H9 (cell line): ENCODE measurements around the gene FIBP. TPM values are rescaled to one million over a fixed set of nuclear protein-coding genes. Genes with fewer than 3 reads are reported as not detected.
A peak's percentile ranks its signal among the peaks of the same experiment; 100 is the strongest.

ENCODE experiments used
- DNase-seq: peaks from one replicate; pipeline ENCODE4 v3.0.0-alpha.2; 2017
- H2AFZ ChIP-seq: one replicate; pipeline ENCODE4 v1.6.1; 2013; ENCODE audit warnings: mild to moderate bottlenecking, low read length, control low read depth, moderate library complexity
- H2AK5ac ChIP-seq: 2 replicates; pipeline ENCODE4 v1.6.1; 2013; ENCODE audit warnings: low read length, control low read depth, mixed read lengths; ENCODE audit not compliant: insufficient read length
- H2BK120ac ChIP-seq: one replicate; pipeline ENCODE4 v1.6.1; 2013; ENCODE audit warnings: low read depth, mild to moderate bottlenecking, low read length, control low read depth, inconsistent platforms; ENCODE audit not compliant: poor library complexity, severe bottlenecking
- H2BK12ac ChIP-seq: 2 replicates; pipeline ENCODE4 v1.6.1; 2013; ENCODE audit warnings: low read length, control low read depth, mixed read lengths, low read depth; ENCODE audit not compliant: insufficient read length
- H2BK15ac ChIP-seq: 2 replicates; pipeline ENCODE4 v1.6.1; 2013; ENCODE audit warnings: low read depth, low read length, control low read depth
- H2BK20ac ChIP-seq: one replicate; pipeline ENCODE4 v1.6.1; 2013; ENCODE audit warnings: low read depth, mild to moderate bottlenecking, low read length, control low read depth, inconsistent platforms; ENCODE audit not compliant: poor library complexity, severe bottlenecking
- H2BK5ac ChIP-seq: 2 replicates; pipeline ENCODE4 v1.6.1; 2013; ENCODE audit warnings: low read length, control low read depth, mixed read lengths; ENCODE audit not compliant: insufficient read length
- H3K14ac ChIP-seq: 2 replicates; pipeline ENCODE4 v1.6.1; 2013; ENCODE audit warnings: low read length, control low read depth; ENCODE audit not compliant: insufficient read depth
- H3K18ac ChIP-seq: 2 replicates; pipeline ENCODE4 v1.6.1; 2013; ENCODE audit warnings: low read depth, mild to moderate bottlenecking, mixed read lengths, low read length, control low read depth; ENCODE audit not compliant: insufficient read length
- H3K23ac ChIP-seq: 2 replicates; pipeline ENCODE4 v1.6.1; 2013; ENCODE audit warnings: low read length, control low read depth, mixed read lengths, low read depth; ENCODE audit not compliant: insufficient read length
- H3K23me2 ChIP-seq: 2 replicates; pipeline ENCODE4 v1.6.1; 2013; ENCODE audit warnings: low read depth, mild to moderate bottlenecking, mixed read lengths, low read length, control low read depth; ENCODE audit not compliant: insufficient read length, poor library complexity, severe bottlenecking
- H3K27ac ChIP-seq: 2 replicates; pipeline ENCODE4 v1.5.1; 2013; ENCODE audit warnings: low read length, control low read depth, mixed read lengths, low read depth; ENCODE audit not compliant: insufficient read length
- H3K27me3 ChIP-seq: 2 replicates; pipeline ENCODE4 v1.6.1; 2013; ENCODE audit warnings: low read length, control low read depth, inconsistent platforms; ENCODE audit not compliant: insufficient read depth
- H3K4ac ChIP-seq: 2 replicates; pipeline ENCODE4 v1.6.1; 2013; ENCODE audit warnings: low read depth, mild to moderate bottlenecking, control low read depth, inconsistent platforms, low read length, moderate library complexity
- H3K4me1 ChIP-seq: 2 replicates; pipeline ENCODE4 v1.6.1; 2013; ENCODE audit warnings: low read length, control low read depth, inconsistent platforms; ENCODE audit not compliant: insufficient read depth
- H3K4me2 ChIP-seq: 2 replicates; pipeline ENCODE4 v1.6.1; 2013; ENCODE audit warnings: low read length, control low read depth, mixed read lengths; ENCODE audit not compliant: insufficient read length, insufficient read depth
- H3K56ac ChIP-seq: 2 replicates; pipeline ENCODE4 v1.6.1; 2013; ENCODE audit warnings: low read depth, mild to moderate bottlenecking, mixed read lengths, low read length, control low read depth; ENCODE audit not compliant: insufficient read length
- H3K79me1 ChIP-seq: 2 replicates; pipeline ENCODE4 v1.6.1; 2013; ENCODE audit warnings: low read depth, mild to moderate bottlenecking, moderate library complexity, low read length, control low read depth, inconsistent platforms; ENCODE audit not compliant: insufficient read depth, poor library complexity, severe bottlenecking
- H3K79me2 ChIP-seq: 2 replicates; pipeline ENCODE4 v1.6.1; 2013; ENCODE audit warnings: low read length, control low read depth, inconsistent platforms; ENCODE audit not compliant: insufficient read depth
- H3K9ac ChIP-seq: 2 replicates; pipeline ENCODE4 v1.6.1; 2013; ENCODE audit warnings: low read length, control low read depth, mixed read lengths; ENCODE audit not compliant: insufficient read length; ENCODE audit errors: extremely low read depth
- H3K9me3 ChIP-seq: one replicate; pipeline ENCODE4 v1.6.1; 2013; ENCODE audit warnings: low read depth, low read length, inconsistent platforms; ENCODE audit not compliant: control insufficient read depth
- H3T11ph ChIP-seq: one replicate; pipeline ENCODE4 v1.6.1; 2013; ENCODE audit warnings: mild to moderate bottlenecking, low read length, control low read depth, inconsistent platforms
- H4K20me1 ChIP-seq: one replicate; pipeline ENCODE4 v1.6.1; 2013; ENCODE audit not compliant: control insufficient read depth, insufficient read length, insufficient read depth
- H4K5ac ChIP-seq: 2 replicates; pipeline ENCODE4 v1.6.1; 2013; ENCODE audit warnings: low read depth, mild to moderate bottlenecking, mixed read lengths, low read length, control low read depth; ENCODE audit not compliant: insufficient read length
- H4K8ac ChIP-seq: replicated peaks from 2 replicates; pipeline ENCODE4 v1.6.1; 2013; ENCODE audit warnings: low read length, control low read depth, mixed read lengths, low read depth; ENCODE audit not compliant: insufficient read length
- H4K91ac ChIP-seq: 2 replicates; pipeline ENCODE4 v1.6.1; 2013; ENCODE audit warnings: low read depth, mild to moderate bottlenecking, moderate library complexity, mixed read lengths, low read length, control low read depth; ENCODE audit not compliant: insufficient read length
- H3K27ac Mint-ChIP-seq, 3 experiments: 2 replicates in 2 of 3; 3 replicates in 1 of 3; pipeline ENCODE4 v1.8.0; 2020 to 2021; ENCODE audit warnings: mixed read lengths in 3 of 3, mild to moderate bottlenecking in 1 of 3, moderate library complexity in 1 of 3
- H3K27me3 Mint-ChIP-seq: 2 replicates; pipeline ENCODE4 v1.8.0; 2021; ENCODE audit warnings: low read depth, mild to moderate bottlenecking, moderate library complexity, mixed read lengths
- H3K36me3 Mint-ChIP-seq, 3 experiments: 2 replicates in 2 of 3; 3 replicates in 1 of 3; pipeline ENCODE4 v1.8.0; 2020 to 2021; ENCODE audit warnings: low read depth in 3 of 3, mixed read lengths in 3 of 3; ENCODE audit not compliant: insufficient read depth in 1 of 3
- H3K4me1 Mint-ChIP-seq, 2 experiments: 2 replicates each; pipeline ENCODE4 v1.8.0; 2020; ENCODE audit warnings: mixed read lengths in 2 of 2
- H3K4me3 Mint-ChIP-seq, 2 experiments: 2 replicates in 1 of 2; 3 replicates in 1 of 2; pipeline ENCODE4 v1.8.0; 2020 to 2021; ENCODE audit warnings: mild to moderate bottlenecking in 2 of 2, mixed read lengths in 2 of 2, moderate library complexity in 1 of 2
- H3K9me3 Mint-ChIP-seq, 2 experiments: 2 replicates in 1 of 2; 3 replicates in 1 of 2; pipeline ENCODE4 v1.8.0; 2020; ENCODE audit warnings: mild to moderate bottlenecking in 2 of 2, mixed read lengths in 2 of 2, moderate library complexity in 1 of 2
- CTCF ChIP-seq: fragments of 200-600 bp; sonication (generic); conservative IDR thresholded peaks from 3 replicates; pipeline ENCODE4 v1.8.0; 2021; ENCODE audit warnings: antibody characterized with exemption, mild to moderate bottlenecking
- WGBS: extraction: QIAGEN DNeasy Blood & Tissue Kit; methylation state at CpG from one replicate; pipeline ENCODE4 v1.1.7; 2013; ENCODE audit warnings: missing lambda C conversion rate, low lambda C conversion rate, mixed read lengths; ENCODE audit not compliant: insufficient read length; ENCODE audit errors: extremely low coverage; 5-methylcytosine and 5-hydroxymethylcytosine counted together
- total RNA-seq: library from RNA; stranded (reverse); gene quantifications from 2 replicates; pipeline ENCODE4 v1.2.1, GENCODE V29; 2021

Gene FIBP
- total RNA-seq, 1 experiment from 2014 or later = 87.0 TPM

GRCh38 chr11:65919141-65919572 is 30.9 kb upstream of the FIBP start, which contains the start of gene DRAP1:
Gene DRAP1 (plus strand): TSS chr11:65919426. CDS start chr11:65919502, 76 bp downstream.
- no peak within 1 kb of the TSS for H4K8ac ChIP-seq
- no peaks in the 10 kb centered on the region; the same call in 1 of the 2 replicates for H3K4me1 ChIP-seq
- no peaks in the 10 kb centered on the region for H4K20me1 ChIP-seq
- no peak within 1 kb of the TSS for H4K5ac ChIP-seq
- no peak within 1 kb of the TSS for H2BK5ac ChIP-seq
- no peaks in the 10 kb centered on the region for H3K79me1 ChIP-seq
- peak within 1 kb of the TSS; percentile 60 for H3K4me2 ChIP-seq
- no peak within 1 kb of the TSS for H3T11ph ChIP-seq
- H3K9me3 ChIP-seq = no peaks in the 10 kb centered on the region
- H3K4me1 Mint-ChIP-seq = peaks cover 21 to 28% of the 10 kb centered on the region in 2 experiments
- no peak for TF ChIP-seq CTCF
- H3K56ac ChIP-seq = no peak within 1 kb of the TSS
- no peak within 1 kb of the TSS for H2BK120ac ChIP-seq
- WGBS = no CpG with 5 or more reads among the region's 59 CpGs
- H3K9me3 Mint-ChIP-seq = no peaks in the 10 kb centered on the region; a peak in 1 of 5 replicates
- H3K4ac ChIP-seq = no peak within 1 kb of the TSS
- peaks cover 4% of the 10 kb centered on the region for H3K27me3 Mint-ChIP-seq
- H2BK15ac ChIP-seq = no peak within 1 kb of the TSS
- H2AFZ ChIP-seq = no peak within 1 kb of the TSS
- peak within 1 kb of the TSS in 2 of 3 experiments; percentile 72 to 86; a peak in 2 of 7 replicates for H3K27ac Mint-ChIP-seq
- no peak within 1 kb of the TSS for H2BK12ac ChIP-seq
- H3K27ac ChIP-seq = no peak within 1 kb of the TSS
- H3K18ac ChIP-seq = peak within 1 kb of the TSS; percentile 56
- peak within 1 kb of the TSS; percentile 84 to 93 for H3K4me3 Mint-ChIP-seq
- peaks cover 11% of the 10 kb centered on the region for H3K23me2 ChIP-seq
- H3K36me3 Mint-ChIP-seq = peaks cover 1 to 25% (median 23%) of the 10 kb centered on the region in 3 experiments; a peak in 6 of 7 replicates
- no peak within 1 kb of the TSS for H4K91ac ChIP-seq
- no peaks in the 10 kb centered on the region for H3K27me3 ChIP-seq
- H3K23ac ChIP-seq = no peak within 1 kb of the TSS
- H2BK20ac ChIP-seq = no peak within 1 kb of the TSS
- H3K9ac ChIP-seq = peak within 1 kb of the TSS; percentile 81
- H2AK5ac ChIP-seq = no peak within 1 kb of the TSS
- H3K14ac ChIP-seq = peak within 1 kb of the TSS; percentile 92
- DNase-seq = peak; percentile 99
- no peaks in the 10 kb centered on the region for H3K79me2 ChIP-seq
